Central memory CD8-positive, alpha-beta T cell (primary cell): ENCODE measurements around the gene PI4KA.
"Not testable (repeated sequence)": the region's sequence is repeated elsewhere in the genome, so short reads cannot be mapped to it uniquely, and the experiment has no call there.

Experiments used
- ATAC-seq: fragments of 150-1000 bp; cut with Tn5 transposase; replicated peaks from 2 replicates; pipeline ENCODE4 v1.10.0; 2022; ENCODE audit warnings: mild to moderate bottlenecking, moderate FRiP score, moderate number of reproducible peaks; ENCODE audit not compliant: poor library complexity, severe bottlenecking; ENCODE audit errors: extremely low read depth
- DNase-seq, 2 donors: peaks; one replicate each; pipeline ENCODE4 v3.0.0; 2021; ENCODE audit warnings: low spot score in 2 of 2
- H3K27ac Mint-ChIP-seq: one replicate; pipeline ENCODE4 v1.8.0; 2022; ENCODE audit warnings: low read depth, mild to moderate bottlenecking, moderate library complexity, mixed read lengths
- H3K27me3 Mint-ChIP-seq: one replicate; pipeline ENCODE4 v1.8.0; 2022; ENCODE audit warnings: mixed read lengths
- H3K36me3 Mint-ChIP-seq: one replicate; pipeline ENCODE4 v1.8.0; 2022; ENCODE audit warnings: mild to moderate bottlenecking, moderate library complexity, mixed read lengths; ENCODE audit not compliant: insufficient read depth
- H3K4me1 Mint-ChIP-seq: one replicate; pipeline ENCODE4 v1.8.0; 2022; ENCODE audit warnings: mixed read lengths
- H3K4me3 Mint-ChIP-seq: one replicate; pipeline ENCODE4 v1.8.0; 2022; ENCODE audit warnings: mild to moderate bottlenecking, moderate library complexity, mixed read lengths
- H3K9me3 Mint-ChIP-seq: one replicate; pipeline ENCODE4 v1.8.0; 2022; ENCODE audit warnings: mixed read lengths

PI4KA gene

DNA sequence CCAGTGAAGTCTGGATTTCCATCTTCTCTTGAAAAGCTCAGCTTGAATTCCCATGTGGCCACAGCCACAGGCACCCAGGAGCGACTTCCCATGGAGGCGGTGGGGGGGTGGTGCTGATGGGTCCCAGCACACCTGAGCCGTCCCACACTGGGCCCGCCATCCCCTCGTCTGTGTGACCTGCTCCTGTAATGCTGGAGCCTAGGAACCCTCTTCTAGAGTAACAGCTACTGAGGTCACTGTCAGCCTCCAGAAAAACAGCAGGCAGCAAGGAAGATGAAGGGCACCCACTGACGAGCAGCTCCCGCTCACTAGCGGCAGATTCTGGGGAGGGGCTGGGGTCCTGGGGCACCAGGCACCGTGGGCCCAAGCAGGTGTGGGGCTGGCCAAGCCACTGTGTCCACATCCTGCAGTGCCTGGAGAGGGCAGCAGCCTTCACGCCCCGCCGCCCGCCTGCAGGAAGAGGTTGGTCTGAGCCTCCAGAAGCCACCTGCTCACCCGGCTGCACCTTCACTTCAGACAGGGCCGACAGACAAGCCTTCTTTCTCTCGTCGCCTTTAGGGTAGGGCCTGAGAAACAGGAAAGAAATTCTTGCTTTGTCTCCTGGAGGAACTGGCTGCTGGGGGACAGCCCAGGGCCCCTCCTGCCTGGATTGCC, 141.3 kb downstream of the PI4KA start:
- H3K9me3 Mint-ChIP-seq, ATAC-seq, H3K4me3 Mint-ChIP-seq, DNase-seq, H3K4me1 Mint-ChIP-seq, H3K27ac Mint-ChIP-seq, H3K27me3 Mint-ChIP-seq: not testable (repeated sequence)
- H3K36me3 Mint-ChIP-seq = peaks cover 12% of the 10 kb centered on the region

DNA sequence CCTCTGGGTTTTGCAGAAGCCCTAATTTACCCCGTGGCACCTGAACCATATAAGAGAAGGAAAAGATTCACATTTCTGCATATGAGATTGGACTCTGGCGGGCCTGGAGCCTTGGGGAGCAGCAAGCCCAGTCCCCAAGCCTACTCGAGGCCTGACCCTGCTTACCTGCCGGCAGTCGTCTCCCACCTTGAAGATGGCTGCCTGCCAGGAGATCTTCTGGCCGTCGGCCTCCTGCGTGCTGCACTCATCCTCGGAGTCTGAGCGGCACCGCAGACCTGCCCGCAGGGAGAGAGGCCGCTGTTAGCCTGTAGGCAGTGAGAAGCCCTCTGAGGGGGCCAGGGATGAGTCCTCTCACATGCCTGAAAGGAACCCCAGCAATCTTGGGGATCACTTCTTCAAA, 145.5 kb downstream of the PI4KA start:
- not testable (repeated sequence) for H3K4me3 Mint-ChIP-seq, ATAC-seq, H3K27me3 Mint-ChIP-seq, H3K27ac Mint-ChIP-seq, H3K4me1 Mint-ChIP-seq, H3K9me3 Mint-ChIP-seq, DNase-seq
- H3K36me3 Mint-ChIP-seq = peaks cover 20% of the 10 kb centered on the region

DNA sequence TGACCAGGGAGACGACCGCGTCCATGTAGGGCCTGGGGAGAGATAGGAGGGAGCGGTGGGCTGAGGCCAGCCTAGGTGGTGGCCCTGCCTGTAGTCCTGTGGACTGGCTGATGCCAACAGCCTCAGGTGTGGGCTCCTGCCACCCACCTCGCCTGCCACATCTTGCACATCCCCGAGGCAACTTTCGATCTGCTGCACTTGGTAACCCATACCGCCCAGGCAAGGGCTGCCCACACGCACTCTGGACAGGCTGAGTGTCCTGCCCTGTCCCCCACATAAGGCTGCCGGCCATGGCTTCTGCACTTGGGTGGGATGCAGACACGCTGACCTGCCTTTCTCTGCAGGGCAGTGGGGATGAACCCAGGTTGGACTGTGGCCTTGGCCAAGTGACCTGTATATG, 148.6 kb downstream of the PI4KA start:
- not testable (repeated sequence) for H3K4me3 Mint-ChIP-seq, H3K27me3 Mint-ChIP-seq, ATAC-seq, H3K9me3 Mint-ChIP-seq, DNase-seq, H3K4me1 Mint-ChIP-seq, H3K27ac Mint-ChIP-seq
- H3K36me3 Mint-ChIP-seq = peaks cover 19% of the 10 kb centered on the region

DNA sequence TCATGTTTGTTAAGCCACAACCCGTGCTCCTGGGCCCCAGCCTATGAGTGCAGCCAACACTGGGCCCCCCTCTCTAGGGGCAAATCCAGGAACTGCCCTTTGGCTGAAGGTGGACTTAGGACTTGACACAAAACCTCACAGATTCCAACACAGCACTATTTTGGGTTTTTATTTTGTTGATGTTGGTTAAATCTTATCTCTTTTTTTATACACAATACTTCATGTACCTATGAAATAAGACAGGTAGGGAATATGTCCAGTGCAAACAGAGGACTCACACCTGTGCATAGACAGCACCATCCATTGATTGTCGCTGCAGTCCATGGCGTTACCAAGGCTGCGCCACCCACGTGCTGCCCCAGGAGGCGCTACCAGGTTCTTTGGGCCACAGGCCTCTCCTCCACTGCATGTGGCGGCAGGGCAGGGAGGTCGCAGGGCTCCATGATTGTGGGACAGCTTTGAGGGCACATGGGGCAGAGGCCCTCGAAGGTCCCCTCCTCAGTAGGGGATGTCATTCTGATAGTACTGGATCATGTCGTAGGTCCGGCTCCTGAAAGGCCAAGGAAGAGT, 151.0 kb downstream of the PI4KA start:
- H3K36me3 Mint-ChIP-seq = peaks cover 22% of the 10 kb centered on the region
- H3K27me3 Mint-ChIP-seq, H3K4me3 Mint-ChIP-seq, H3K27ac Mint-ChIP-seq, ATAC-seq, H3K9me3 Mint-ChIP-seq, H3K4me1 Mint-ChIP-seq, DNase-seq: not testable (repeated sequence)

DNA sequence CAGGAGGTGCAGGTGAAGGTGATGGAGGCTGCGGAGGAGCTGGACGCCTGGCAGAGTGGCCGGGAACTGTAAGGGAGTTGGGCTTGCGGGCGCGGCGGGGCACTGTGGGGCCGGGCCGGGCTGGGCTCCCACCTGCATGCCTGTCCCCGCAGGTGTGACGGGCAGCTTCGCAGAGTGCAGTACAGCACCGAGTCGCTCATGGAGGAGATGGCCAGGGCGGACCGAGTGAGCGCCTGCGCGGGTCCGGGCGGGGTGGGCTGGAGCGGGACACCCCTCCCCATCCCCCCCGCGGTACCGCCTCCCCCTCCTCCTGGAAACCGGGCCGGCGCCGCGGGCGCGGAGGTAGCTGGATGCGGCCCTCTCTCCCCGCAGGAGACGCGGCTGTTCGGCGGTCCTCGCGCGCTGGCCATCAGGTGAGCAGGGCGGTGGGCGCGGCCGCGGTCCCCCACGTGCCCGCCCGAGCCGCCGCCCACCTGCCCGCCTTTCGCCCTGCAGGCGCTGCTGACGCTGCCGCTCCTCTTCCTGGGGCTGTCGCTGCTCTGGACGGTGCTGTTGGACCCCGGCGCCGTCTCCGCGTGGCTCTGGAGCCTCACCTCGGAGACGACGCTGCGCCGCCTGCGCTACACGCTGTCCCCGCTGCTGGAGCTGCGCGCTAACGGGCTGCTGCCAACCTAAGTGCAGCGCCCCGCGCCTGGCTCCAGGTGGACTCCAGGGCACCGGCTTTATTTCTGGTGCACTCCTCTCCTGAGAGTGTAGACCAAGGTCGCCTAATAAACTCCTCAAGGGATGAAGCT, 154.6 kb downstream of the PI4KA start:
- peak overlapping the region; percentile 97 for H3K4me3 Mint-ChIP-seq
- H3K27ac Mint-ChIP-seq = peak overlapping the region; percentile 32
- H3K36me3 Mint-ChIP-seq = peaks cover 15% of the 10 kb centered on the region

DNA sequence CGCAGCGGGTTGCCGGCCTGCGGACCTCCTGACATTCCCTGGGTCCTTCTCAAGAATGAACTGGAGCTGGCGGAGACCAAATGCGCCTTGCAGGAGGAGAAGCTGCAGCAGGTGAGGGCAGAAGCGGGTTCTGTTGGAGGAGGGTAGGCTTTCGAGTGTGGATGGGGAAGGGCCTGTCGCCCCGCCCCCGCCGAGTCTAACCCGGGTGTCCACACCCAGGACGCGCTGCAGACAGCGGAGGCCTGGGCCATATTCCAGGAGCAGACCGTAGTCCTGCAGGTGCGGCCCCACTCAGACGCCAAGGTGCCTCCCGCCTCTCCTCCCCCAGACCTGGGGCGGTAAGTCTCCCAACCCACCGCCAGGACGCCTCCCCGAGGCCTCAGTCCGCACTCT, 155.2 kb downstream of the PI4KA start:
- Mint-ChIP-seq H3K4me3 (peak overlapping the region; percentile 97), H3K36me3 (peaks cover 12% of the 10 kb centered on the region)
- not testable (repeated sequence) for H3K4me1 Mint-ChIP-seq, H3K27ac Mint-ChIP-seq, DNase-seq, H3K27me3 Mint-ChIP-seq, H3K9me3 Mint-ChIP-seq
- ATAC-seq = peak; percentile 26

More for the DNA sequence above, 154.6 kb downstream of the PI4KA start:
- not testable (repeated sequence) for ATAC-seq, H3K9me3 Mint-ChIP-seq, DNase-seq, H3K4me1 Mint-ChIP-seq, H3K27me3 Mint-ChIP-seq

DNA sequence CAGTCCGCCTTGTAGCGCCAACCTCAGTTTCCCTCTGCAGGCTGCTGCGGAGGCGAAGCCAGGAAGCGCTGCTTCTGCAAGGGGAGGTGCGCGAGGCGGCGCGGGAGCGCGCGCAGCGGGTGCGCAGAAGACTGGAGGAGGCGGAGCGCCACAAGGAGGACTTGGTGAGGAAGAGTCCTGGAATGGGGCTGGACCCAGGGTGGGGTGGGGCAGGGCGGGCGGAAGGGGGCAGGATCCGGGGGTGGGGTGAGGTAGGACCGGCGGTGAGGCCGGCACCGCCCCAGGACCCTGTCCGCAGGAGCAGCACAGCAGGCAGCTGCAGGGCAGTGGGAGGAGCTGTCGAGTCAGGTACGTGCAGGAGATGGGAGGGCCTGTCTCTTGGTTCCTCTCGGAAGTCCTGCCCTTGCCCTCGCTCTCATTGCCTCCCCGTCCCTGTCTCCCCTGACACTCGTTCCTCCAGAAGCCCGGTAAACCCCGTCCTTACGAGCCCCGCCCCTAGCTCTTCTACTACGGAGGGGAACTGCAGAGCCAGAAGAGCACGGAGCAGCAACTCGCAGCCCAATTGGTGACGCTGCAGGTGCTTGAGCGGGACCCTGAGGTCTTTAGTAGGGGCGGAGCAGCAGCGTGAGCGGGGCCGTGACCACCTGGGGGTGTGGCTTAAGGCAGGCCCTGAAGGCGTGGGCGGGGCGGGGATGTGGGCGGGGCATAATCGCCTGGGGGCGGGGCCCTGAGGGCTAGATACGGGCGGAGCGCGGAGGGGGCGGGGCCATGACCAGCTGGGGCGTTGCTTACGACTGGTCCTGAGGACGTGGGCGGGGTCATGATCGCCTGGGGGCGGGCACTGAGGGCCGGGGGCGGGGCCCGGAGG, 155.8 kb downstream of the PI4KA start:
- DNase-seq (peak; percentile 91 to 92), ATAC-seq (peak; percentile 85)
- peak overlapping the region; percentile 97 for H3K27ac Mint-ChIP-seq
- H3K9me3 Mint-ChIP-seq, H3K4me1 Mint-ChIP-seq, H3K27me3 Mint-ChIP-seq: not testable (repeated sequence)
- peaks cover 12% of the 10 kb centered on the region for H3K36me3 Mint-ChIP-seq
- H3K4me3 Mint-ChIP-seq = peak overlapping the region; percentile 97

DNA sequence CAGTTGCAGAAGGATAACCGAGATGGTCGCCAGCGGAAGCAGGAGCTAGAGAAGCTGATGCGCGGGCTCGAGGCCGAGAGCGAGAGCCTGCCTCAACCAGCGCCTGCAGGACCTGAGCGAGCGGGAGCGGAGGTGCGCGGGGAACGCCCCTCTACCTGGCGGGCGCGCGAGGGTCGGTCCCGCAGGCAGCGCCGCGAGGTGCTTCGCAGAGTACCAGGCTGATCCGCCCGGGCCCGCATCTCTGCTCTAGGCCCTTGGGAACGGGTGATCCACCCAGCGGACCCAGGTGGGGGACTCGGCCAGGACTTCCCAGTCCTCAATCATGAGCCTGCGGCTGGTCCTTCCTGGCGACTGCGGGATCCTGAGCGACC, 156.5 kb downstream of the PI4KA start:
- ATAC-seq = peak; percentile 10
- Mint-ChIP-seq H3K27ac (peak overlapping the region; percentile 97), H3K36me3 (peaks cover 11% of the 10 kb centered on the region), H3K4me3 (peak overlapping the region; percentile 97)
- not testable (repeated sequence) for H3K9me3 Mint-ChIP-seq, H3K27me3 Mint-ChIP-seq, H3K4me1 Mint-ChIP-seq
- DNase-seq = peak in 1 of 2 donors; percentile 23

DNA sequence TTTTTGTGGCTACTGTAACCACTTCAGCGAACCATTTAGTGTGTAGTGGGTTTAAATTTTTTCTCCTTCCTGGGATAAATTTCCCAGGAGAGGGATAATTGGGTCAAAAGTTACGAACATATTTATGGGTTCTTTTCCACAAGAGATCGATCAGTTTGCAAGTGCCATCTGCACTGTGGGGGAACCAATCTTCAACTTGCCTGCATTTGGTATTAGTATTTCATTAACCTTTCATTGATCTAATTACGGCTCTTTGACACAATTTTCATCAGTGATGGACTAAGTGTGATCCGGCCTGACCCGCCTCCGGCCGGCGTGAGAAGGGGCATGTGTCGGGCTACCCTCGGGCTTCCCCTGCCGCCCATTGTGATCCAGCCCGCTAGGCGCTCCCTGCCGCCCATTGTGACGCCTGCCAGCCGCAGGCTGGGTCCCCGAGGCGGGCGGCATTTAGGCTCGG, 156.9 kb downstream of the PI4KA start:
- Mint-ChIP-seq H3K4me3 (peak overlapping the region; percentile 97), H3K27ac (peak overlapping the region; percentile 97)
- not testable (repeated sequence) for H3K36me3 Mint-ChIP-seq, DNase-seq, ATAC-seq, H3K4me1 Mint-ChIP-seq, H3K27me3 Mint-ChIP-seq, H3K9me3 Mint-ChIP-seq

DNA sequence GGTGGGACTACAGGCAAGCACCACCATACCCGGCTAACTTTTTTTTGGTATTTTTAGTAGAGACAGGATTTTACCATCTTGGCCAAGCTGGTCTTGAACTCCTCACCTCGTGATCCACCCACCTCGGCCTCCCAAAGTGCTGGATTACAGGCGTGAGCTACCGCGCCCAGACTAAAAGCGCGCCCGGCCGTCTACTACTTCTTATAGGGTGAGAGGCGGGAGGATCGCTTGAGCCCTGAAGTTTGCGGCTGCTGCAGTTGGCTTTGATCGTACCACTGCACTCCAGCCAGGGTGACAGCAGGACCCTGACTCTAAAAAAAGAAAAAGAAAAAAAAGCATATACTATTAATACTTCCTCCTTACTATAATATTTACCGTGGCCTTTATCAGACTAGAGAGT, 158.3 kb downstream of the PI4KA start:
- H3K4me1 Mint-ChIP-seq, H3K27ac Mint-ChIP-seq, H3K4me3 Mint-ChIP-seq, H3K36me3 Mint-ChIP-seq, H3K9me3 Mint-ChIP-seq, H3K27me3 Mint-ChIP-seq, ATAC-seq, DNase-seq: not testable (repeated sequence)

DNA sequence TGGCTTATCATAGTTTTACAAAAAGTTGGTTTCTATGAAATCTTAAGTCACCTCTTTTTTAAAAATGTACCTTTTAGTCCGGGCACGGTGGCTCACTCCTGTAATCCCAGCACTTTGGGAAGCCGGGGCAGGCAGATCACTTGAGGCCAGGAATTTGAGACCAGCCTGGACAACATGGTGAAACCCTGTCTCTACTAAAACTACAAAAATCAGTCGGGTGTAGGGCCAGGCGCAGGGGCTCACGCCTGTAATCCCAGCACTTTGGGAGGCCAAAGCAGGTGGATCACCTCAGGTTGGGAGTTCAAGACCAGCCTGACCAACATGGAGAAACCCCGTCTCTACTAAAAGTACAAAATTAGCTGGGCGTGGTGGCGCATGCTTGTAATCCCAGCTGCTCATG, 158.8 kb downstream of the PI4KA start:
- not testable (repeated sequence) for H3K4me3 Mint-ChIP-seq, H3K4me1 Mint-ChIP-seq, H3K27ac Mint-ChIP-seq, H3K9me3 Mint-ChIP-seq, ATAC-seq, H3K27me3 Mint-ChIP-seq, H3K36me3 Mint-ChIP-seq, DNase-seq

DNA sequence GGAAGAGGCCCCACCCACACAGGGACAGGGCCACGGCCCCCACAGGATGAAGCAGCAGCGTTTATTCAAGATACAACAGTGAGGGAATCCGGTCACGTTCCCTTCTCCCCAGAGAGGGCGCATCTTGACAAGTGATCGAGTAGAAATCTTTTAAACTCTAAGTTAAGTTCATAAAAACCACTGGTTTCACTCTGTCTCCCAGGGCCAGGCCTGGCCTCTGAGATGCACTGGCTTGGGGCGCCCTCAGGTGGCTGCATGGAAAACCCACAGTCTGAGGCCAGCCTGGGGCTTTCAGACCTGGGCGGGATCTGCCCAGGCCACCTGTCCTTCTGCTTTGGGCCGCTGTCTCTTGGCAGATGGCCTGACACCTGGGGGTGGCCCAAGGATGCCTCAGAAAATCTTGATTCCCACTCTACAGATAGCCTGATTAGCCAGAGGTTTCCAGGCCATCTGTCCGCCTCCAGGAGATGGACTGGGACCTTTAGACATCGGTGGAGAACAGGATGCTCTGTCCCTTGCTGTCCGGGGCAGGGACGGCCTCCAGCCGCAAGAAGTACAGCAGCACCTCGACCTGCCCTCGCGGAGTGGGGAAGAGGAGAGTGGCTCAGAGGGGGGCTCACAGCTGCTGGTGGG, 161.0 kb downstream of the PI4KA start:
- H3K4me1 Mint-ChIP-seq, H3K9me3 Mint-ChIP-seq, H3K27ac Mint-ChIP-seq, H3K4me3 Mint-ChIP-seq, H3K27me3 Mint-ChIP-seq, H3K36me3 Mint-ChIP-seq: not testable (repeated sequence)
- ATAC-seq = peak; percentile 50
- peak in 1 of 2 donors; percentile 70 for DNase-seq
